Transverse colon (tissue), 4 donors: ENCODE results near the gene LMCD1. TPM values are rescaled to one million over a fixed set of nuclear protein-coding genes. Genes with fewer than 3 reads are reported as not detected.

Source experiments
- DNase-seq: peaks from one replicate; pipeline ENCODE4 v3.0.0-alpha.2; 2019
- H3K27ac ChIP-seq, 4 donors: fragments of 200-600 bp; sonication (generic); 2 replicates each; pipeline ENCODE4 v1.5.1; 2016 to 2018; ENCODE audit warnings: inconsistent platforms in 4 of 4
- H3K27me3 ChIP-seq: fragments of 200-600 bp; sonication (generic); 2 replicates; pipeline ENCODE4 v1.5.1; 2017; ENCODE audit warnings: inconsistent platforms
- H3K36me3 ChIP-seq, 4 donors: fragments of 200-600 bp; sonication (generic); 2 replicates each; pipeline ENCODE4 v1.5.1; 2017 to 2019; ENCODE audit warnings: inconsistent platforms in 4 of 4
- H3K4me1 ChIP-seq, 4 donors: fragments of 200-600 bp; sonication (generic); 2 replicates each; pipeline ENCODE4 v1.5.1; 2017 to 2020; ENCODE audit warnings: inconsistent platforms in 4 of 4
- H3K4me3 ChIP-seq, 4 donors: fragments of 200-600 bp; sonication (generic); 1 replicate in 1 of 4; 2 replicates in 3 of 4; pipeline versions ENCODE4 v1.5.1 to v1.6.1; 2017 to 2019; ENCODE audit warnings: inconsistent platforms in 4 of 4
- H3K9me3 ChIP-seq, 2 donors: fragments of 200-600 bp; sonication (generic); 2 replicates each; pipeline ENCODE4 v1.5.1; 2017 to 2019; ENCODE audit warnings: inconsistent platforms in 2 of 2
- CTCF ChIP-seq, 5 experiments: fragments of 200-600 bp in 3 of 5; fragments of 450-650 bp in 2 of 5; sonication (generic) in 3 of 5; IDR thresholded peaks; 1 replicate in 2 of 5; 2 replicates in 3 of 5; pipeline ENCODE4 v1.5.1; 2016 to 2017; ENCODE audit warnings: antibody characterized with exemption in 5 of 5, inconsistent platforms in 3 of 5, mild to moderate bottlenecking in 2 of 5, moderate library complexity in 1 of 5
- EP300 ChIP-seq: sonication (generic); formaldehyde crosslinking; IDR thresholded peaks from one replicate; pipeline ENCODE4 v1.6.1; 2017; ENCODE audit warnings: antibody characterized with exemption, low read depth
- POLR2A ChIP-seq: fragments of 450-650 bp; IDR thresholded peaks from one replicate; pipeline ENCODE4 v1.6.1; 2016; ENCODE audit warnings: antibody characterized with exemption, mild to moderate bottlenecking, moderate library complexity
- POLR2AphosphoS5 ChIP-seq, 3 donors: sonication (generic); formaldehyde crosslinking; IDR thresholded peaks; one replicate each; pipeline ENCODE4 v1.6.1; 2016; ENCODE audit warnings: antibody characterized with exemption in 3 of 3
- WGBS, 2 donors: methylation state at CpG; one replicate each; pipeline ENCODE4 v1.1.5; 2018; ENCODE audit warnings: low coverage in 1 of 2; 5-methylcytosine and 5-hydroxymethylcytosine counted together
- in situ Hi-C, 4 donors: fragments of 200-750 bp; cut with MboI; loops; one replicate each; pipeline versions ENCODE4 v1.15.0 to v1.15.1; 2017; ENCODE audit warnings: low sequenced_read_pairs in 3 of 4, low pct_ligation_motif_present in 1 of 4, low pct_unique_long_range_greater_than_20kb in 1 of 4
- intact Hi-C: fragments of 100-400 bp; cut with DNase I; formaldehyde crosslinking; loops from one replicate; pipeline ENCODE4 v1.15.1; 2023; ENCODE audit warnings: low total_unique reads
- total RNA-seq, 4 donors: library from RNA; depleted of rRNA; stranded (reverse); fragments of >200 nt; gene quantifications; one replicate each; pipeline ENCODE4 v1.1.0, GENCODE V29; 2016

LMCD1 gene
- total RNA-seq, 4 donors from 2014 or later = 6.7 to 26.6 (median 9.6) TPM

GRCh38 chr3:8491271-8492144 lies 10.1 kb upstream of the LMCD1 start:
- in situ Hi-C loops (no loop called here), intact Hi-C loops (loop anchor here (10.0 kb wide), 1 partner anchor 47 kb away; no protein-coding TSS in a partner anchor)
- 50 to 70% methylated on average over 4 to 9 of the region's 9 CpGs for WGBS, 2 donors

GRCh38 chr3:8492744-8493511 lies 8.7 kb upstream of the LMCD1 start:
- no peaks in the 10 kb centered on the region for H3K36me3 ChIP-seq
- H3K9me3 ChIP-seq = no peaks in the 10 kb centered on the region
- H3K27ac ChIP-seq = no peak overlapping the region
- WGBS, 2 donors = 79 to 100% methylated on average over 1 to 7 of the region's 7 CpGs
- DNase-seq = no peak
- intact Hi-C loops = loop anchor here (10.0 kb wide), 1 partner anchor 48 kb away; no protein-coding TSS in a partner anchor
- in situ Hi-C loops = no loop called here
- no peak for TF ChIP-seq POLR2AphosphoS5 (IDR thresholded peaks at IDR 0.05)
- TF ChIP-seq CTCF (IDR thresholded peaks at IDR 0.05) = no peak
- TF ChIP-seq EP300 = no peak
- no peak for TF ChIP-seq POLR2A
- no peaks in the 10 kb centered on the region for H3K27me3 ChIP-seq
- peaks cover 0 to 6% (median 1%) of the 10 kb centered on the region in 4 donors for H3K4me1 ChIP-seq
- H3K4me3 ChIP-seq = no peak overlapping the region

More at GRCh38 chr3:8491271-8492144, 10.1 kb upstream of the LMCD1 start:
- H3K9me3 ChIP-seq = no peaks in the 10 kb centered on the region
- H3K4me1 ChIP-seq = peaks cover 0 to 6% (median 1%) of the 10 kb centered on the region in 4 donors
- peak; percentile 16 for DNase-seq
- no peaks in the 10 kb centered on the region for H3K27me3 ChIP-seq
- no peaks in the 10 kb centered on the region for H3K36me3 ChIP-seq
- TF ChIP-seq POLR2AphosphoS5 (IDR thresholded peaks at IDR 0.05) (no peak), CTCF (IDR thresholded peaks at IDR 0.05) (no peak), POLR2A (no peak), EP300 (no peak)
- H3K27ac ChIP-seq = no peak overlapping the region
- no peak overlapping the region for H3K4me3 ChIP-seq

GRCh38 chr3:8493744-8494143 lies 7.9 kb upstream of the LMCD1 start:
- Histone ChIP-seq H3K27me3 (no peaks in the 10 kb centered on the region), H3K4me3 (no peak overlapping the region), H3K36me3 (no peaks in the 10 kb centered on the region), H3K4me1 (peaks cover 0 to 6% (median 1%) of the 10 kb centered on the region in 4 donors), H3K27ac (no peak overlapping the region), H3K9me3 (no peaks in the 10 kb centered on the region)
- in situ Hi-C loops = no loop called here
- DNase-seq = no peak
- intact Hi-C loops = loop anchor here (10.0 kb wide), 1 partner anchor 49 kb away; no protein-coding TSS in a partner anchor
- TF ChIP-seq CTCF (IDR thresholded peaks at IDR 0.05) (no peak), EP300 (no peak), POLR2AphosphoS5 (IDR thresholded peaks at IDR 0.05) (no peak), POLR2A (no peak)
- WGBS, 2 donors = 87 to 89% methylated on average over 4 of the region's 4 CpGs

- no peak for DNase-seq
- in situ Hi-C loops (no loop called here), intact Hi-C loops (loop anchor here (10.0 kb wide), 1 partner anchor 50 kb away; no protein-coding TSS in a partner anchor)
- Histone ChIP-seq H3K4me1 (peaks cover 0 to 6% (median 0%) of the 10 kb centered on the region in 4 donors), H3K4me3 (no peak overlapping the region), H3K27ac (no peak overlapping the region), H3K36me3 (no peaks in the 10 kb centered on the region), H3K9me3 (no peaks in the 10 kb centered on the region), H3K27me3 (no peaks in the 10 kb centered on the region)
- TF ChIP-seq POLR2A = no peak
- no peak for TF ChIP-seq EP300
- TF ChIP-seq POLR2AphosphoS5 (IDR thresholded peaks at IDR 0.05) = no peak
- TF ChIP-seq CTCF (IDR thresholded peaks at IDR 0.05) = no peak
- 95 to 100% methylated on average over 2 to 8 of the region's 8 CpGs for WGBS, 2 donors
Observed at GRCh38 chr3:8494327-8494726, 7.3 kb upstream of the LMCD1 start.
